Spleen (tissue), 11 donors: Measurements from ENCODE around the gene LRRC23. TPM values are rescaled to one million over a fixed set of nuclear protein-coding genes. Genes with fewer than 3 reads are reported as not detected.
A peak's percentile ranks its signal among the peaks of the same experiment; 100 is the strongest.

ENCODE experiments used
- DNase-seq: peaks from one replicate; pipeline ENCODE4 v3.0.0-alpha.2; 2020
- H3K27ac ChIP-seq, 8 donors: fragments of 200-600 bp; sonication (generic) in 7 of 8; 1 replicate in 4 of 8; 2 replicates in 4 of 8; pipeline versions ENCODE4 v1.5.0 to v1.8.0; 2016 to 2021; ENCODE audit warnings: inconsistent platforms in 4 of 8, mild to moderate bottlenecking in 4 of 8, moderate library complexity in 1 of 8
- H3K27me3 ChIP-seq, 7 donors: fragments of 200-600 bp; sonication (generic) in 6 of 7; replicated peaks in 1 of 7; 1 replicate in 4 of 7; 2 replicates in 3 of 7; pipeline versions ENCODE4 v1.5.0 to v1.8.0; 2016 to 2021; ENCODE audit warnings: inconsistent platforms in 3 of 7, mild to moderate bottlenecking in 1 of 7
- H3K36me3 ChIP-seq, 6 donors: fragments of 200-600 bp; sonication (generic) in 5 of 6; 1 replicate in 4 of 6; 2 replicates in 2 of 6; pipeline versions ENCODE4 v1.5.0 to v1.8.0; 2016 to 2021; ENCODE audit warnings: inconsistent platforms in 2 of 6
- H3K4me1 ChIP-seq, 6 donors: fragments of 200-600 bp; sonication (generic) in 5 of 6; 1 replicate in 3 of 6; 2 replicates in 3 of 6; pipeline versions ENCODE4 v1.5.0 to v1.8.0; 2016 to 2021; ENCODE audit warnings: inconsistent platforms in 3 of 6
- H3K4me3 ChIP-seq, 8 donors: fragments of 200-600 bp; sonication (generic) in 7 of 8; 1 replicate in 4 of 8; 2 replicates in 4 of 8; pipeline versions ENCODE4 v1.5.0 to v1.8.0; 2016 to 2021; ENCODE audit warnings: inconsistent platforms in 4 of 8, mild to moderate bottlenecking in 4 of 8, moderate library complexity in 2 of 8
- H3K9me3 ChIP-seq, 8 donors: fragments of 200-600 bp; sonication (generic) in 7 of 8; 1 replicate in 4 of 8; 2 replicates in 4 of 8; pipeline versions ENCODE4 v1.5.0 to v1.8.0; 2016 to 2021; ENCODE audit warnings: inconsistent platforms in 4 of 8
- POLR2A ChIP-seq, 3 donors: fragments of 450-650 bp; IDR thresholded peaks; one replicate each; pipeline ENCODE4 v1.5.1; 2017; ENCODE audit warnings: antibody characterized with exemption in 3 of 3, mild to moderate bottlenecking in 1 of 3
- POLR2AphosphoS5 ChIP-seq, 3 donors: sonication (generic); formaldehyde crosslinking; IDR thresholded peaks; one replicate each; pipeline ENCODE4 v1.5.1; 2017; ENCODE audit warnings: antibody characterized with exemption in 3 of 3
- WGBS, 5 donors: extraction: QIAGEN DNeasy Blood & Tissue Kit in 3 of 5; methylation state at CpG; one replicate each; pipeline versions ENCODE4 v1.1.5 to v1.1.7; 2013 to 2018; 5-methylcytosine and 5-hydroxymethylcytosine counted together
- intact Hi-C: fragments of 100-400 bp; cut with DNase I; formaldehyde crosslinking; loops from one replicate; pipeline ENCODE4 v1.15.0; 2023; ENCODE audit warnings: low total_unique reads
- polyA plus RNA-seq, 3 donors: library from polyadenylated mRNA; stranded (reverse); fragments of 200-250 nt; gene quantifications; one replicate each; pipeline ENCODE4 v1.2.1, GENCODE V29; 2013
- total RNA-seq, 7 donors: library from RNA; depleted of rRNA in 3 of 7; stranded (reverse); fragments of >200 nt in 3 of 7; fragmentation: NEBNext Ultra II Directional in 4 of 7; extraction: Animal tissue kit (Norgen Biotek cat#: 25700) in 4 of 7; gene quantifications; one replicate each; pipeline versions ENCODE4 v1.1.0 to v1.2.1, GENCODE V29; 2016 to 2021
- TF ChIP-seq, protein P1 (sequence below), 11 experiments: fragments of 200-600 bp in 7 of 11; fragments of 450-650 bp in 4 of 11; sonication (generic) in 4 of 11; IDR thresholded peaks in 8 of 11; conservative IDR thresholded peaks in 3 of 11; 1 replicate in 7 of 11; 2 replicates in 4 of 11; pipeline versions ENCODE4 v1.4.0 to v1.8.0; 2016 to 2021; ENCODE audit warnings: antibody characterized with exemption in 11 of 11, inconsistent platforms in 4 of 11, mild to moderate bottlenecking in 1 of 11
- donor health status: healthy with polysubstance abuse.
- donor health status: DM: no; HTN: no; CAD: no; lungs with moderate emphysema.
- donor health status: DM: no; HTN: no; CAD: no.
- donor health status: Bipolar disorder and iron deficiency.
- donor health status: healthy.
- donor health status: DM: no; HTN: no; CAD: no.
- donor health status: DM: yes; HTN: yes; CAD: no.

Gene LRRC23
- total and polyA plus RNA-seq, 10 donors, result 3.1 to 10.1 (median 6.4) TPM

GRCh38 chr12:6935371-6936193 is 31.0 kb downstream of the LRRC23 start:
- Histone ChIP-seq H3K4me1 (peaks cover 24 to 85% (median 67%) of the 10 kb centered on the region in 6 donors), H3K4me3 (no peak overlapping the region), H3K9me3 (no peaks in the 10 kb centered on the region), H3K27ac (peak overlapping the region in 5 of 8 donors; percentile 54 to 98 (median 95)), H3K36me3 (peaks cover 0 to 51% (median 21%) of the 10 kb centered on the region in 6 donors), H3K27me3 (no peaks in the 10 kb centered on the region)
- intact Hi-C loops, result no loop called here
- WGBS, 5 donors, result 59 to 81% (median 63%) methylated on average over 14 of the region's 14 CpGs
- no peak for DNase-seq
- TF ChIP-seq POLR2A (IDR thresholded peaks at IDR 0.05), result no peak

DNA sequence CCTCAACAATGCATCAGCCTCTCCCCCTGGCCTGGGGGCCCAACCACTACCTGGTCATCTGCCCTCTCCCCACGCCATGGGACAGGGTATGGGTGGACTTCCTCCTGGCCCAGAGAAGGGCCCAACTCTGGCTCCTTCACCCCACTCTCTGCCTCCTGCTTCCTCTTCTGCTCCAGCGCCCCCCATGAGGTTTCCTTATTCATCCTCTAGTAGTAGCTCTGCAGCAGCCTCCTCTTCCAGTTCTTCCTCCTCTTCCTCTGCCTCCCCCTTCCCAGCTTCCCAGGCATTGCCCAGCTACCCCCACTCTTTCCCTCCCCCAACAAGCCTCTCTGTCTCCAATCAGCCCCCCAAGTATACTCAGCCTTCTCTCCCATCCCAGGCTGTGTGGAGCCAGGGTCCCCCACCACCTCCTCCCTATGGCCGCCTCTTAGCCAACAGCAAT is 31.6 kb downstream of the LRRC23 start:
- Histone ChIP-seq H3K27me3 (no peaks in the 10 kb centered on the region), H3K4me3 (peak overlapping the region in 1 of 8 donors; percentile 90), H3K27ac (peak overlapping the region in 7 of 8 donors; percentile 92 to 98 (median 96)), H3K9me3 (no peaks in the 10 kb centered on the region), H3K4me1 (peaks cover 24 to 80% (median 64%) of the 10 kb centered on the region in 6 donors), H3K36me3 (peaks cover 0 to 57% (median 22%) of the 10 kb centered on the region in 6 donors)
- 66 to 85% (median 71%) methylated on average over 3 of the region's 3 CpGs for WGBS, 5 donors
- intact Hi-C loops, result no loop called here
- TF ChIP-seq POLR2AphosphoS5 (IDR thresholded peaks at IDR 0.05), result no peak
- no peak for TF ChIP-seq POLR2A (IDR thresholded peaks at IDR 0.05)
- TF ChIP-seq, protein P1, sequence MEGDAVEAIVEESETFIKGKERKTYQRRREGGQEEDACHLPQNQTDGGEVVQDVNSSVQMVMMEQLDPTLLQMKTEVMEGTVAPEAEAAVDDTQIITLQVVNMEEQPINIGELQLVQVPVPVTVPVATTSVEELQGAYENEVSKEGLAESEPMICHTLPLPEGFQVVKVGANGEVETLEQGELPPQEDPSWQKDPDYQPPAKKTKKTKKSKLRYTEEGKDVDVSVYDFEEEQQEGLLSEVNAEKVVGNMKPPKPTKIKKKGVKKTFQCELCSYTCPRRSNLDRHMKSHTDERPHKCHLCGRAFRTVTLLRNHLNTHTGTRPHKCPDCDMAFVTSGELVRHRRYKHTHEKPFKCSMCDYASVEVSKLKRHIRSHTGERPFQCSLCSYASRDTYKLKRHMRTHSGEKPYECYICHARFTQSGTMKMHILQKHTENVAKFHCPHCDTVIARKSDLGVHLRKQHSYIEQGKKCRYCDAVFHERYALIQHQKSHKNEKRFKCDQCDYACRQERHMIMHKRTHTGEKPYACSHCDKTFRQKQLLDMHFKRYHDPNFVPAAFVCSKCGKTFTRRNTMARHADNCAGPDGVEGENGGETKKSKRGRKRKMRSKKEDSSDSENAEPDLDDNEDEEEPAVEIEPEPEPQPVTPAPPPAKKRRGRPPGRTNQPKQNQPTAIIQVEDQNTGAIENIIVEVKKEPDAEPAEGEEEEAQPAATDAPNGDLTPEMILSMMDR (IDR thresholded peaks at IDR 0.05 in 8 of 11, conservative IDR thresholded peaks at IDR 0.05 in 3 of 11), result no peak
- DNase-seq, result no peak

GRCh38 chr12:6936636-6937480 is 32.2 kb downstream of the LRRC23 start:
- peaks cover 19 to 80% (median 61%) of the 10 kb centered on the region in 6 donors for H3K4me1 ChIP-seq
- peaks cover 0 to 64% (median 25%) of the 10 kb centered on the region in 6 donors for H3K36me3 ChIP-seq
- DNase-seq, result peak; percentile 92
- intact Hi-C loops, result no loop called here
- no peaks in the 10 kb centered on the region for H3K27me3 ChIP-seq
- peak overlapping the region; percentile 49 to 90 (median 67) for H3K4me3 ChIP-seq
- no peaks in the 10 kb centered on the region for H3K9me3 ChIP-seq
- WGBS, 5 donors, result 10 to 16% (median 15%) methylated on average over 31 to 36 of the region's 36 CpGs
- TF ChIP-seq POLR2A (IDR thresholded peaks at IDR 0.05), result no peak
- TF ChIP-seq POLR2AphosphoS5 (IDR thresholded peaks at IDR 0.05), result peak; percentile 56 to 67 (median 65)
- TF ChIP-seq, protein P1 (IDR thresholded peaks at IDR 0.05 in 8 of 11, conservative IDR thresholded peaks at IDR 0.05 in 3 of 11), result peak in 1 of 11 experiments; percentile 23
- H3K27ac ChIP-seq, result peak overlapping the region; percentile 90 to 98 (median 96)

GRCh38 chr12:6937481-6938352 is 33.1 kb downstream of the LRRC23 start:
- intact Hi-C loops, result no loop called here
- H3K9me3 ChIP-seq, result no peaks in the 10 kb centered on the region

More at GRCh38 chr12:6937481-6938352, 33.1 kb downstream of the LRRC23 start:
- TF ChIP-seq POLR2A (IDR thresholded peaks at IDR 0.05), result peak; percentile 34 to 58 (median 57)
- peak; percentile 99 to 100 (median 99) for TF ChIP-seq POLR2AphosphoS5 (IDR thresholded peaks at IDR 0.05)
- TF ChIP-seq, protein P1 (IDR thresholded peaks at IDR 0.05 in 8 of 11, conservative IDR thresholded peaks at IDR 0.05 in 3 of 11), result peak; percentile 94 to 99 (median 98)
- WGBS, 5 donors, result 0 to 1% (median 1%) methylated on average over 21 to 80 of the region's 80 CpGs
- Histone ChIP-seq H3K27ac (peak overlapping the region; percentile 90 to 98 (median 96)), H3K36me3 (peaks cover 0 to 65% (median 25%) of the 10 kb centered on the region in 6 donors), H3K27me3 (no peaks in the 10 kb centered on the region), H3K4me1 (peaks cover 20 to 78% (median 60%) of the 10 kb centered on the region in 6 donors), H3K4me3 (peak overlapping the region; percentile 49 to 90 (median 67))
- peak; percentile 99 for DNase-seq
